SIG-M5 (cell line): ENCODE measurements around the gene U2AF2.
A peak's percentile ranks its signal among the peaks of the same experiment; 100 is the strongest.

Experiments
- DNase-seq: peaks from one replicate; lab custom pipeline; 2025; lab: John Stamatoyannopoulos, UW

The U2AF2 gene

DNA sequence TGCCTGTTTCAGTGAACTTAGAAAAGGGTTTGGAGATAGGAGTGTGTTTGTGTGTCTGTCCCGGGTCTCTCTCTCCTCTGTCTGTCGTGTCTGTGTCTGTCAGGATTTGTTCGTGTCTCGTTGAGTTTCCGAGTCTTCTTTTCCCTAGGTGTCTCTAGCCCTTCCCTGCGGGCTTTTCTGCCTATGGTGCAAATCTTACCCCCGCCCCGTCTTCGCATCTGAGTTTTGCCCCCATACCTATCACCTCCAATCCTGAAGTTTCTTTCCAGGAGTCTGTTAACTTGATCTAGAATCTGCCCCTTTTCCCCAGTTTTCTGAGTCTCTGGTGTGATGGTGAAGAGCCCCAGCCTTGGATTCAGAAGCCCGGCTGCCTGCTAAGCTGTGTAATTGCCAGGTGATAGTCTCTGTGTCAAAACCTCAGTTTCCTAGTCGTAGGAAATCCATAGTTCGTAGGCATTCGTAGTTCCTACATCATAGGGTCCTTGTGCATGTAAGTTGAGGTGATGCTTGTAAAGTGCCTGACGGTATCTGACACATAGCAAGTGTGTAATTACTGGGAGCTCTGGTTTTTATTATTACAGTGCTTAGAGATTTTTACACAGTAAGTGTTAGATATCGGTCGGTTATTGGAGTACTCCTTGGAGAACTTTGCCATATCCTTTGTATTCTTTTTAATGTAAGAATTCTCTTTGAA, 21.0 kb downstream of the U2AF2 start:
- no peak for DNase-seq

DNA sequence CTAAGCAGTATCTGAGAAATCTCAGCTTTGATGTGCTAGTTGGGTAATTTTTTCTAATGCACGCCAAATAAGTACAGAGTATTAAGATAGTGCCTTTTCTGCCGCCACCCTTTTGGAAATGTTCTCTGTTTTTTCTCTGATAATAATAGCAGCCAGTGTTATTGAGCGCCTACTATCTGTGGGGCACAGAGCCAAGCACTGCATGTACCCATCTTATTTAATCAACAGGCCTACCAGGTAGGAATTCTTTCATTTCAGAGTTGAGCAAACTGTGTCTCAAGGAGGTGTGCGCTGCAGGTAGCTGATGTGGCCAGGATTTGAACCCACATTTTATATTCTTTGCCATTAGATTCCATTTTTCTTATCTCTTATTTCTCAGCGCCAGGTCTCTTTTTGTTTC, 21.5 kb downstream of the U2AF2 start:
- no peak for DNase-seq

DNA sequence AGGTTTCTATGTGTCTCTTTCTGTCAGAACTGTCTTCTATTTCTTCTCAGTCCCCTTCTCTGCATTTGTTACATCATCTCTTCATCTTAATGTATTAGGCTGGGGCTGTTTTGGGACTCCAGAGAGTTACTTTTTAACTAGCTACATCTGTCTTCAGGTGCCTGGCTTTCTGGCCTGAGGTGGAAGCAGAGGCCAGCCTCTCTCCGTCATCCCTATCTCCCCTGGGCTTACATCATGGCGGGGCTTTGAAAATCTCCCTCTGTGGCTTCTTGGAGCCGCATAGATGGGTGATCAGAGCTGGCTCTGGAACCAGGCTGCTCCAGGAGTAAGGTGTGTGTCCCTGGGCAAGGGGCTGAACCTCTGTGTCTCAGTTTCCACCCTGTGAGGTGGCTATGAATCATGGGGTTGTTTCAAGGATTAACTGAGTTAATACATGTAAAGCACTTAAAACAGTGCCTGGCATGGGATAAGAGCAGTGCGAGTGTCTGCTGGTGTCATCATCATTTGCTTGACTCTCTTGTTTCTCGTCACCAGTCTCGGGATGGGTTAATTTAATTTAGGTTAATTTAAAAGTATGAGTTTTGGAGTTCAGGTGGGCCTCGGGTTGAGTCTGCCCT, 22.2 kb downstream of the U2AF2 start:
- DNase-seq: no peak

DNA sequence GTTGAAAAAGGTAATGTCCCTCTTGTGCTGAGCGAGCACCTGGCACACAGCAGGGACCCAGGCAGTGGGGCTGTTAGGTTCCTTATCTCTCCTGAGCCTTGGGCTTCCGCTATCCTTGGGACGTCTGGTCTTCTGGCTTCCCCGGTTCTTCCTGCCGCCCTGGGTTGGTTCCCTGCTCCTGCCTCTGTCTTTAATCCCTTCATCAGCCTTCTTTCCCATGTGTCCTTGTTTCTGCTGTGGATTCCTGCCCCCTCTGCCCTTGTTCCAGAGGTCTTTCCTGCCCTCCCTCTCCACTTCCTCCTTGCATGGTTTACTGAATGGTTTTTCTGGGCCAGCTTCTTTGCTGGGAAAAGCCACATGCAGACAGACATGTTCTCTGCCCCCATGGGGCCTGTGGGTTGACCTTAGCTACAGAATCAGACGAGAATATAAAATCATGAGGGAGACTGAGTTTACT, 22.8 kb downstream of the U2AF2 start:
- DNase-seq: no peak

DNA sequence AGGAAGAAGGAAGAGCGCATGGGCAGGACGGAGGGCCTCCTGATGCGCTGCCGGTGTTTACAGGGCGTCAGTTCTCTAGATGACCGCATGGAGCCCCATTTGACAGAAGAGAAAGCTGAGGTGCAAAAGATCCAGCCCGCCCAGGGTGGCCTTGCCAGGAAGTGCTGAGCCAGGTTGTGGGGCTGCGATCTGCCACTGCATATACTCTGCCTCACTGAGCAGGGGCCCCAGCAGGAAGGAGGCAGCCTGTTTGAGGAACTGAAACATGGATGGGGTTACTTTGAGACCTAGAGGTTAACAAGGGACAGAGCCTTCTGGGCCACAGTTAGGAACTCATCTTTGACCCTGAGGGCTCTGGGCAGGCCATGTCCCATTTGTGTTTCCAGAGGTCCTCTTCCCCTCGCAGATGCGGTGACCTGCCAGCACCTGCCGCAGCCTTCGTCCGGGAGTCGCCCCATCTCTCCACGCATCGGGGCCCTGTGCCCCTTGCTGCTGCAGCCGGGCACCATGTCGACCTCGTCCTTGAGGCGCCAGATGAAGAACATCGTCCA, 23.4 kb downstream of the U2AF2 start:
- peak; percentile 78 for DNase-seq

DNA sequence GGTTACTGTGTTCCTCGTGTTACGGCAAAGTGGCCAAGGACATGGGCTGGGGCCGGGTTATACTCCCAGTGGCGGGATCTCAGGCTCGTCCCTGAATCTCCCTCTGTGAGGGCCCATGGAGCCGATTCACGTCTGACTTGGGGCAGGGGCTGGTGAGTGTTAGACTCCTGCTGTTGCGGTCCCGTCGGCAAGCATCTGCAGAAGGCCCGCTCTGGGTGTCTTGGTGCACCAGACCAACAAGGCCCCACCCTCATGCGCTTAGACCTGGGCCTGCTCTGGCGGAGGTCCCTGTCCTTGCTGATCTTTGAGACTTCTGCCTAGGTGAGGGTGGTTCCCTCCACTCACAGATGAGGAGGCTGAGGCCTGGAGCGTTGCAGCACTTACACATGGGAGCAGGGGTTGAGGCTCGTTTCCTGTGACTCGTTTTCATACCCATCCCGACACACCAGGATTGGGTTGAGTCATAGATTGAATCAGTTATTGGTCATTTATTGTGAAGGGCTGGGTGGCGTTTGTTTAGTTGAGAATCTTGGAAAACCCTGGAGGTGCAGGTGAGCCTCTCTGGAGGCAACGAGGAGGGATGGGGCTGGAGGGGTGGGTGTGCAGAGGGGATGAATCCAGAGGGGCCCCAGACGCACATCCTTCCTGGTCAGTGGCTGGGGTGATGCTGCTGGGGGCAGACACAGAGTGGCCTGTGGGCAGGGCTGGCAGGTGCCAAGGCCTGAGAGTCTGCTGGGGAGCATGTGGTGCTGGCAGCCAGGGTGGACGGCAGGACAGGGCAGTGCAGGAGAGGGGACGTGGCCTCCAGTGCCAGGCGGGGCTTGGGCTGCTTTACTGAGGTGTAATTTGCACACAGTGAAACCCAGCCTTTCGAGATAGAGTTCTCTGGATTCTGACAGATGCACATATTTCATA, 24.8 kb downstream of the U2AF2 start:
- DNase-seq: no peak

DNA sequence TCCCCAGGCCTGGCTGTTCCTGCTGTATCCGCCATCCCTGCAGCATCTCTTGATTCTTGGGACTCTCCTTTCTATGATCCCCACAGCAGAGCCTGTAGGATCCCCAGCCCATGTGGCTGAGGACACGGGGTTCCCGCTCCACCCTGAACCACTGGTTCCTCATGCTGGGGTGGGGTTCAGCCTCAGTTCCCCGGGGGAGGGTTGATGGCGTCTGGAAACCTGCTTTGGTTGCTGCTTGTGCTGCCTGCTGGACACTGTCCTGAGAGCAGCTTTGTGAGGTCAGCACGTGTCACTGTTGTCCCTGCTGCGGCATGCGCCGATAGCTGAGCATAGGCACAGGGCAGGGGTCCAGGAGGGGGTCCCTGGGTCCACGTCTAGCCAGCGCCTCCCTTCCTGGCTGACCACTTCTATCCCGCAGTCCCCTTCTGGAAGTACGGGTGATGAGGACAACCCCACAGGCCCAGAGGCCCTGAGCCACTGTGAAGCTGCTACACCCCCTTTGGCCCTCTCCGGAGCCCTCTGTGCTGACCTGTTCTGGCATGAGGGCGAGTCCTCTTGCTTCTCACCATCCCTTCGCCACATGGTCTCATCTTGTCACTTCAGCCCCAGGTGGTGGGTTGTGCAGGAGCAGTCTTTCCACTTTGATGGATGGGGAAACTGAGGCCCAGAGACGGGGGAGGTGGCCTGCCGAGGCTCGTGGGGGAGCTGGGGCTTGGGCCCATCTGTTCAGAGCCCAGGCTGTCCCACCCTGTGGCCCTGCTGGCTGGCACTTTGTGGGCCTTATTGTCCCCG, 25.7 kb downstream of the U2AF2 start:
- DNase-seq: no peak

DNA sequence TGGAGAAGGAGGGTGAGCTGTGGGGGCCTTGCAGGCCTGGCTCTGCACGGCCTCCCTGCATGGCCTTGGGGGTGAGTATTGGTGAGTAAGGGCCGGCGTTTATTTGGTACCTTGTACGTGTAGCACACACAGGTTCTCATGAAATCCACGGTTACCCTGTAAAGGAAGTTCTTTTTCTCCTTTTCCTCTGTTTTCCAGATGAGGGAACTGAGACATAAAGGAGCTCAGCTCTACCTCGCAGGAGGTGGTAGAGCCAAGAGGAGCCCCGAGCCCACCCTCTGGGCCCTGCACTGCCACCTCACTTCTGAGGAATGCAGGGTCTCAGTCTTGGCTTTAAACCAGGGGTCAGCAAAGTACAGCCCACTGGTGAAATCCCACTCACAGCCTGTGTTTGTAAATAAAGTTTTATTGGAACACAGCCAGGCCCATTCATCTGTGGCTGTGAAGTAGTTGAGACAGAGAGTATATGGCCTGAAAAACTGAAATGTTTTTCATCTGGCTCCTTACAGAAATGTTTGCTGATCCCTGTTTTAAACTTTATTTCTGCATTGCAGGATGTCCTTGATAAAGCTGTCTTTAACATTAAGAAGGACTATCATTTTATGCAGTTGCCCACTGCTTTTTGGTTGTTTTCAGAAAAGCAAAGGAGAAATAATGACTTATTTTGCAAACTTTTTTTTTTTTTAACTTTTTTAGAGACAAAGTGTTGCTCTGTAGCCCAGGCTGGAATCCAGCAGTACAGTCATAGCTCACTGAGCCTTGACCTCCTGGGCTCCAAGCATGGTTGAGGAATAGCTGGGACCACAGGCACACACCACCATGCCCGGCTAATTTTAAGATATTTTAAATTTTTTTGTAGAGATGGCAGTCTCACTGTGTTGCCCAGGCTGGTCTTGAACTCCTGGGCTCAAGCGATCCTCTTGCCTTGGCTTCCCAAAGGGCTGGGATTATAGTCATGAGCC, 26.6 kb downstream of the U2AF2 start:
- DNase-seq: no peak

DNA sequence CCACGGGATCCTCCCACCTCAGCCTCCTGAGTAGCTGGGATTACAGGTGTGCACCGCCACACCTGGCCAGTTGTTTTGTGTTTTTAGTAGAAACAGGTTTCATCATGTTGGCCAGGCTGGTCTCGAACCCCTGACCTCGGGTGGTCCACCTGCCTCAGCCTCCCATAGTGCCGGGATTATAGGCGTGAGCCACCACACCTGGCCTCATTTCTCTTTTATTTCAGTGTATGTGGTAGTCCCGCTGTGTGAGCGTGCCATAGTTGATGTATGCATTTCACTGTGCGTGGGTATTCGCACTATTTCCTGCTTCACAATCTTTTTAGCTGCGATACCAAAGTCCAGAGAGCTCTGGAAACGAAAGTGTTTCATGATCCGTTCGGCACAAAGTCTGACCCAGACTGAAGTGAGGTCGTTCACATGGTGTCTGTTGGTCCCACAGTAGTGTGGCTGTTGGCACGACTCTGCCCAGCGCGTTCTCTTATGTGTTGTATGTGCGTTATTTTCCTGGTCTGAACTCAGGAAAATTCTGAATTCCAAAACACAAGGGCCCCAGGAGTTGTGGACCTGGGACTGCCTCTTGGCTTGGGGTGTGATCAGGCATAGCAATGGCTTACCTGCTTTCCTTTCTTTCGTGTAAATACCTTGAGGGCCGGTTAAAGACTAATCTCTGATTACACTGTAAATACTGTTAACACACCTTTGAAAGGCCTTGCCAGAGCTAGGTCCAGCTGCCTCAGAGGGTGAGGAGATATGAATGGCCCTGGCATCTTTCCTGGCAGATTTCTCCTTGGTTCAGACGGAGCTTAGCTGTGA, 28.8 kb downstream of the U2AF2 start:
- DNase-seq: no peak

DNA sequence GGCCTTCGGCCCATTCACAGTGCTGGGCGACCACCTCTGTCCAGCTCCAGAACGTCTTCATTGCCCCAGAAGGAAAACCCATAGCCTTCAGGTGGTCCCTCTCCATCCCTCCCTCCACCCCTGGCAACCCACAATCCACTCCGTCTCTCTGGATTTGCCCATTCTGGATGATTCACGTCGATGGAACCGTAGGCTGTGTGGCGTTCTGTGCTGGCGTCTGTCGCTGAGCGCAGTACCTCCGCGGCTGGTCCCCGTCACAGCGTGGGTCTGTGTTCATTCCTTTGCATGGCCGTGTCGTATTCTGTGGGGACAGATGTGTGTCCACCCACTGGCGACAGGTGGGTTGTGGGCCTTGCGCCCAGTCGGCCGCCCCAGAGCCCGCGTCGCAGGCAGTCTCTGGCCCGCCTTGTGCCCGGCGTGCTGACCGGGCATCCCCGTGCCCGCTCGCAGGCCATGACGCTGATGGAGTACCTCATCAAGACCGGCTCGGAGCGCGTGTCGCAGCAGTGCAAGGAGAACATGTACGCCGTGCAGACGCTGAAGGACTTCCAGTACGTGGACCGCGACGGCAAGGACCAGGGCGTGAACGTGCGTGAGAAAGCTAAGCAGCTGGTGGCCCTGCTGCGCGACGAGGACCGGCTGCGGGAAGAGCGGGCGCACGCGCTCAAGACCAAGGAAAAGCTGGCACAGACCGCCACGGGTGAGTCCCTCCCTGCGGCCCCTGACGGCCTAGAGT, 30.3 kb downstream of the U2AF2 start:
- DNase-seq: no peak

DNA sequence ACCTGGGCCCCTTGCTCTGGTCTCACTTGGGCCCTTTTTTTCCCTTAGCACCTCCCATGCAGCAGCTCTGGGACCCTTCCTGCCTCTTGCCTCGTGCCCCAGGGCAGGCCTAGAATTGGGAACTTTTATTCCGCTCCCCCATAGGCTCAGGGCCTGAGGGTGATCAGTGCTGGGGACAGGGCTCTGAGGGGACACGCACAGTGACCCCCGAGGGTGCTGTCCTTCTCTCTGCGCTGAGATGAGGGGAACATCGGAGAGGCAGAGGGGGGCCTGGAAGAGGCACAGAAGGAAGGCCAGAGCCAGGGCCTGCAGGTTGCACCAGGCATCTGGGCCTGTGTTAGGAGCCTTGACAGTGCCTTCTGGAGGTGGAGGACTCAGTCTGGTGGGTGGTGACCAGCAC, 30.9 kb downstream of the U2AF2 start:
- DNase-seq: no peak

DNA sequence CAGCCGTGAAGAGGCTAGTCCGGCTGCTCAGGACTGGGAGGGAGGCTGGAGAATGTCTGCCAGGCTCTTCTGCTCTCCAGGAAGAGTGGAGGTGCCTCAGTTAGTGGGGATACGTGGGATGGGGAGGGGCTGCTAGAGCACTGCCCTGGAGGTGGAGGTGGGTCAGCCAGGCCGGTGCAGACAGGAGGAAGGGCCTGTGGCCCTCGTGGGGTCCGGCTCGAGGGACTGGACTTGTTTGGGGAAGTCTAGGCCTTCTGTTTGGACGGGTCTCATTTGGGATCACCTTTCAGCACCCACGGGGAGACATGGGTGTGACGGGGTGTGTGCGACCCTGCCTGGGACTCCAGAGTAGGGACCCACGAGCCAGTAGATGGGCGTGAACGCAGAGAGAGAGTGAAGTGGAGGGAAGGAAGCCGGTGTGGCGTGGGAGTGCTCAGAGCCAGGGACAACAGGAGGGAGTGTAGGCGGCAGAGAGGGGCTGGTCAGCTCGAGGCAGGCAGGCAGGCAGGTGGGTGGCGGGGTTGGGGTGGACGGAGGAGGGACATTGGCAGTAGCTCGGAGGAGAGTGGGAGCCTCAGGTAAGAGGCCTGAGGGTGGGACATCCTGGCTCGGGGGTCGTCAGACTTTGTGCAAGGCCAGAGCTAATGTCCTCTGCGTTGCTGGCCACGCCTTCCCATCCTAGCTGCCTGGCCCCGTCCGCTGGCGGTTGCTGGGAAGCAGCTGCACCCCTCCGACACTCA, 31.6 kb downstream of the U2AF2 start:
- DNase-seq: no peak

DNA sequence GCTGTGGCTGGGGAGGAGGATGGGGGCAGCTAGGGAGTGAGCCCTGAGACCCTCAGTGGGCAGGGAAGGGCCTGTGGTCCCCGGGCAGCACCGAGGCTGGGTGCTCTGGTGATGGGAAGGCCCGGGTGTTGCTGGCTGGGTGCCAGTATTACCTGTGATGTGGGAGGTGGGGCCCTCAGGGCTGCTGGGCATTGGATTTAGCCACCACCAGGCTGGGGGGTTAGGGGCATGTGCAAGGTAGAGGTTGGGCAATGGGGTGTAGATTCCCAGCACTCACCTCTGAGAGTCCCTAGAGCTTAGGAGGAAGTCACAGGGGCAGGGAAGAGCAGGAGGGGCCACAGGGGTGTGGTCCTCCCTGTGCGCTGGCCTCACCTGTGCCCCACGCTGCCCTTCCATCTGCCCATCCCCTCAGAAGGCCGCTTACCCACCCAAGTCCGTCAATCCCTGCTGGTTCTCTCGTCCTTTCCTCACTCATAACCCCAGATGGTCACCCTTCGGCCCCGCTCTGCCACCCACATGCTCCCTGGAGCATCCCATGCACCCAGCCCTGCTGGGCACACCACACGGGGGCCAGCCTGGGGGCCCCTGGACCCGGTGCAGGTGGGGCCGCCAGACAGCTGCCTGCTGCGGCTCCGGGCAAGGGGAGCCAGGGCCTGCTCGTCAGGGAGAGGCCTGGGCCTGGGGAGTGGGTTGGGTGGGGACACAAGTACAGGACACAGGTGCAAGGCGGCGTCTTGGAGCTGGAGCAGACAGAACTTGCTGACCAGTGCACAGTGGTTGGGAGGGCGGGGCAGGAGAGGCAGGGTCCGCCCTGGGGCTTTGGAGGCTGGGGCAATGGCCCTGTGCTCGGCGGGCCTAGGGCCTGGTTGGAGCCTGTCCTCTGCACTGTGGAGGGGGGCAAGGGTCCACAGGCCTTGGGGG, 32.7 kb downstream of the U2AF2 start:
- no peak for DNase-seq

DNA sequence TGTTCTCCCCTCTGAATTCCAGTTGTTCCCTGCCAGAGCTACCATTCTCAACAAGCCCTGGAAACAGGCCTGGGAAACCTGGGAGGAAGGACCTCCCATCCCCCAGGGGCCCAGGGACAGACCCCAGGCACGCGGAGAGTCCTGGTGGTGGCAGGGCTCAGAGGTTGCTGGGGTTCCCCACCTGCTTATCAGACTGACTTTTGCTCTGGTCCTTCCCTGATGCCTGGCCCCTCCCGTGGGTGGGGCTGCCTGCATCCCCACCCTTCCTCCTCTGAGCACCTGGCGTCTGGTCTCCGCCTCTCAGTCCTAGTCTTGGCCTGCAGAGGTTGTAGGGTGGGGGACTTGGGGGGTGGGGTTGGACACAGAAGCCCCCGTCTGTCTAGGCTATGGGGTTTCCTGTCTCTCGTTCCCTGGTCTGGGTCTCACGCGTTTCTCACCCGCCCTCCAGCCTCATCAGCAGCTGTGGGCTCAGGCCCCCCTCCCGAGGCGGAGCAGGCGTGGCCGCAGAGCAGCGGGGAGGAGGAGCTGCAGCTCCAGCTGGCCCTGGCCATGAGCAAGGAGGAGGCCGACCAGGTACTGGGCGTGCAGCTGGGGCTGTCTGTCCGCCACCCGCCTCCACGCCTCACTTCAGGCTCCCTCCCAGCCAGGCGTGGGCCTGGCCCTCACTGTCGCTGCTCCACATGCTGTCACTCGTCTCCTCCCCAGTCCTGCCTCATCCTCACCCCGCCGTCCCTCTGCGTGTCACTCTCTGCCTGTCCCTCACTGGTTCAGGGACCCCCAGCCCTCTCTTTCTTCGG, 33.8 kb downstream of the U2AF2 start:
- DNase-seq: no peak

DNA sequence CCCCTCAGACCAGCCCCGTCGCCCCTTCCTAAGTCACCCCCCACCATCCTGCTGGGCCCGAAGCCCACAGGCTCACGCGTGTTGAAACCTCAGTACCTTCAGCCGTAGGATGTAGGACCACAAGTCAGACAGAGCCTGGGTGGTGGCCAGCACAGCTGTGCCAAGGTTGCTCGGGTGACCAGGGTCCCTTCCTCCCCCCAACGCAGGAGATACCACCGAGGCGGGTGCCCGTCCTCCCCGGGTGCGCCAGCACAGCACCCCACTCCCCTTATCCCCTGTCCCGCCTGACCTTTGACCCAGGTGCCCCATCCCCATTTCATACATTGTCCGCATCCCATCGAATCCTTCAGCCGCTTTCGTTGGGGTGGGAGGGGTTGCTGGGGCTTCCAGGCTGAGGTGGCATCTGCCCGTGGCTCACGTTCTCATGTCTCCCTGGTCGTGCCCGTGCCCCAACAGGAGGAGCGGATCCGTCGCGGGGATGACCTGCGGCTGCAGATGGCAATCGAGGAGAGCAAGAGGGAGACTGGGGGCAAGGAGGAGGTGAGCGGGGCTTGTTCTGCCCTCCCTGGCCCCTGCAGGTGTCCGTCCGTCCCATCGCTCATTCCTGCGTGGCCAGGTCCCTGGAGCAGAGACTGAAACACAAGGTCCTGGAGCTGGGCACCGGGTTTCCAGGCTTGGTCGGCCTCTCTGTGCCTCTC, 34.7 kb downstream of the U2AF2 start:
- DNase-seq: no peak
